GM19328 (cell line): ENCODE measurements around the gene ZFP92.

Source experiments
- ATAC-seq: cut with Tn5 transposase; IDR thresholded peaks from one replicate; pipeline ENCODE4 v1.9.1; 2021; ENCODE audit warnings: mild to moderate bottlenecking, moderate library complexity; ENCODE audit not compliant: unreplicated experiment

Gene ZFP92

GRCh38 chrX:153435845-153436244 lies 24.6 kb downstream of the ZFP92 start:
- no peak for ATAC-seq

DNA sequence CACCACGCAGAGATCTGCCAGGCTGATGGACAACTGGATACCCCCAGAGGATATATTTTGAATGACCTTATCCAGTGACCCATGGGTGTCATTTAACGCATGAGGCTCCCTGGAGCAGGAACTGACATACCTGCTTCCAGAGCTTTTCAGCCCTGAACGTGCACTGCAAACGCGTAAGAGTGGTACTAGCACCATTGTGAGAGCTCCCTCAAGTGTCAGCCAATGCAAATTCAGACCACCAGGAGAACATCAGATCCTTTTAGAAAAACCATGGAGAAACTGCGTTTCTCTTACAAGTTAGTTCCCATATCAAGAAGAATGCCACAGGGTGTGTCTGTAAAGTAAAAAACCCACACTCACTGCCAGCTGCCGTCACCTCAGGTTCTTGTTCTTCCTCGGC lies 27.3 kb downstream of the ZFP92 start:
- ATAC-seq, result no peak

DNA sequence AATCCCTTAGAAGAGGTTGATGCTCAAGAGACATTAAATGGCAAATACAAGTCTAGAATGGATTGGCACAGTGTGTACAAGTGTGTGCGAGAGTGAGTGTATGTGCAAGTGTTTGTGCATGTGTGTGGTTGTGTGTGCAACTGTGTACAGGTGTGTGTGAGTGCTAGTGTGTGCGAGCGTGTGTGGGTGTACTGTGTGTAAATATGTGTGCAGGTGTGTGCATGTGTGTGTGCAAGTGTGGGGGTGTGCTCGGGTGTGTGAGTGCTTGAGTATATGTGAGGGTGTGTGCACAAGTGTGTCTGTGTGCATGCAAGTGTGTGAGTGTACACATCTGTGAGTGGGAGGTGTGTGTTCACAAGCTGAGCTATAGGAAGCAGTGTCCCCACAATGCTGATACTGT lies 28.7 kb downstream of the ZFP92 start:
- no peak for ATAC-seq

GRCh38 chrX:153440556-153441135 lies 29.4 kb downstream of the ZFP92 start:
- ATAC-seq, result no peak

DNA sequence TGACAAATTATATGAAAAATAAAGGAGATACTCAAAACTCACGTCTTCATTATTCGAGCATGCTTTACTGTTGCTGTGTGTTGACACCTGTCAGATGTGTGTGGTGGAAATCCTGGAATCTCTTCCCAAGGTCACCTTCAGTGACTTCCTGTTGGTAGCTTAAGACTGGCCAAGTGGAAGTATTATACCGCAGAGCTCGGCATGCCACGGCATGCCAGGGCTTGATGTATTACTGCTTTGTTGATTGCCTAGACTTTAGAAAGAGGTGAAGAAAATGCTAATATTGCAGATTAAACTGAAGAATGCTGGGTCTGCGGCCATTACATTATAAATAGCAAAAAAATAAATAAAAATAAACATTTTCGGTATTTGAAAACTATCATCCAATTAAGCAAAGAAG lies 30.0 kb downstream of the ZFP92 start:
- no peak for ATAC-seq

- no peak for ATAC-seq
Observed at GRCh38 chrX:153441981-153442380, 30.7 kb downstream of the ZFP92 start.

DNA sequence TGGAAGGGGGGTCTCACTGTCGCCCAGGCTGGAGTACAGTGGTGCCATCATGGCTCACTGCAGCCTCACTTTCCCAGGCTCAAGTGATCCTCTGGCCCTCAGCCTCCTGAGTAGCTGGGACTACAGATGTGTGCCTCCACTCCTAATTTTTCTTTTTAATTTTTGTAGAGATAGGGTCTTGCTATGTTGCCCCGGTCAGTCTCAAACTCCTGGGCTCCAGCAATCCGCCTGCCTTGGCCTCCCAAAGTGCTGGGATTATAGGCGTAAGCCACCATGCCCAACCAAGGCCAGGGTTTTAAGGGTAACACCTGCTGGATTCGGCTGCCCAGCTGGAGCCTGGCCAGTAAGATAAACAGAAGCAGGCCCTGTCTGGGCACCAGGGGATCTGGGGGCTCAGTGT lies 31.2 kb downstream of the ZFP92 start:
- no peak for ATAC-seq

DNA sequence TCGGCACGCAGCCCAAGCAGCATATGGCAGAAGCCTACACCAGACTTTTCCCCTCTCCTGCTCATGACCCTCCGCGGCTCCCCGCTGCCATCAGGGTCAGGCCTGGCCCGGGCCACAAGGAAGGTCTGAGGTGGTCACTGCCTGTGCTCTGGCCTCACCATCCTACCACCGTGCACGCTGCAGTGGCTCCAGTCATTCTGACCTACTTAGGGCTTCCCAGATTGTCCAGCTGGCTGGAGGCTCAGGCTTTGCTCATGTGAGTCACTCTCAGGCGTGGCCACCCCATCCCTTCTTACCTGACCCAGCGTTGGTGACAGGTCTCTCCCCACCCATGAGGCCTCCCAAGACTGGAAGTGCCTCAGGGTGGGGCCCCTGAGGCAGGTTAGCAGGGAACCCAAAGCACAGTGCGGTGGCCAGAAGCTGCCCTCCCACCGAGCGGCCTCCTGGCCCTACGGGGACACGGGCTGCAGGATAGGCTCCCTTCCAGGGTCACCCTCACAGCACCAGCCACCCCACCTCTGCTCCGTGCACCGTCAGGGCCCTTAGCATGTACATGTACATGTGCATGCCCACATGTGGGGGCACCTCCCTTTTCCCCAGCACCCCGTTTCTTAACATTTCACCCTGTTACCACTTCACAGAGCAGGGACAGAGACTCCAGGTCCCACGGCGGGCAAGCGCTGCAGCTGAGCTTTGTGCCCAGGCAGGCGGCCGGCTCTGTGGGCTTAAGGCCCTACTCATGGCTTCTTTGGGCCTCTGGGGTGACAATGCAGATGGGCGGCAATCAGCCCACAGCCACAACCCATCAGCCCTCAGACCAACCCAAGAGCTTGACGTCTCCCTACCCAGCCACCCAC lies 32.4 kb downstream of the ZFP92 start:
- no peak for ATAC-seq

GRCh38 chrX:153444333-153445011 lies 33.2 kb downstream of the ZFP92 start:
- ATAC-seq, result no peak

GRCh38 chrX:153445106-153445855 lies 34.0 kb downstream of the ZFP92 start:
- ATAC-seq, result no peak

GRCh38 chrX:153445856-153446635 lies 34.8 kb downstream of the ZFP92 start, which contains the start of gene TREX2:
Gene TREX2 (minus strand): TSS chrX:153446056. CDS start chrX:153445430, 626 bp downstream.
- no peak for ATAC-seq

- ATAC-seq, result no peak
Observed at GRCh38 chrX:153446636-153446936, 35.3 kb downstream of the ZFP92 start.

GRCh38 chrX:153446950-153447580 lies 35.8 kb downstream of the ZFP92 start:
- no peak for ATAC-seq

- ATAC-seq, result no peak
Observed at GRCh38 chrX:153447581-153447960, 36.3 kb downstream of the ZFP92 start.

- no peak for ATAC-seq
Observed at GRCh38 chrX:153448556-153449367, 37.5 kb downstream of the ZFP92 start.

- no peak for ATAC-seq
Observed at GRCh38 chrX:153449368-153450113, 38.3 kb downstream of the ZFP92 start.

- ATAC-seq, result no peak
Observed at GRCh38 chrX:153450114-153450948, 39.1 kb downstream of the ZFP92 start.

- ATAC-seq, result no peak
Observed at GRCh38 chrX:153450949-153451277, 39.6 kb downstream of the ZFP92 start.
